Mucosa of descending colon (tissue), 3 donors: ENCODE measurements around the gene TMEM178B. TPM values are rescaled to one million over a fixed set of nuclear protein-coding genes. Genes with fewer than 3 reads are reported as not detected.
"Not testable (repeated sequence)": the region's sequence is repeated elsewhere in the genome, so short reads cannot be mapped to it uniquely, and the experiment has no call there.

ENCODE experiments used
- ATAC-seq: fragments of 200-7000 bp; cut with Tn5 transposase; one replicate; pipeline ENCODE4 v1.9.1; 2020; ENCODE audit warnings: mild to moderate bottlenecking, moderate library complexity
- DNase-seq, 3 donors: peaks; one replicate each; pipeline ENCODE4 v3.0.0-alpha.2; 2020
- H3K36me3 ChIP-seq: fragments of 200-600 bp; one replicate; pipeline ENCODE4 v1.8.0; 2021; ENCODE audit warnings: low read depth, mild to moderate bottlenecking
- H3K4me1 ChIP-seq: fragments of 200-600 bp; one replicate; pipeline ENCODE4 v1.8.0; 2021; ENCODE audit warnings: low read depth, mild to moderate bottlenecking
- H3K4me3 ChIP-seq: fragments of 200-600 bp; one replicate; pipeline ENCODE4 v1.8.0; 2021; ENCODE audit warnings: mild to moderate bottlenecking
- H3K9me3 ChIP-seq: fragments of 200-600 bp; one replicate; pipeline ENCODE4 v1.8.0; 2021; ENCODE audit warnings: mild to moderate bottlenecking
- CTCF ChIP-seq: fragments of 200-600 bp; IDR thresholded peaks from one replicate; pipeline ENCODE4 v1.8.0; 2022; ENCODE audit warnings: antibody characterized with exemption, mild to moderate bottlenecking
- intact Hi-C, 2 donors: fragments of 100-400 bp; cut with DNase I in 1 of 2; cut with micrococcal nuclease in 1 of 2; formaldehyde crosslinking; loops; one replicate each; pipeline versions ENCODE4 v1.11.0 to v1.11.1; 2022; cut with DNase I, micrococcal nuclease
- total RNA-seq, 3 donors: library from RNA; stranded (reverse); fragmentation: NEBNext Ultra II Directional in 2 of 3; extraction: Animal tissue kit (Norgen Biotek cat#: 25700) in 2 of 3; gene quantifications; one replicate each; pipeline versions ENCODE4 v1.2.1 to v1.2.4, GENCODE V29; 2021 to 2023
- donor health status: DM: no; HTN: no; CAD: no; lungs with moderate emphysema.
- donor health status: DM: no; HTN: no; CAD: no.
- donor health status: DM: no; HTN: yes; CAD: no.

TMEM178B gene
- total RNA-seq, 3 donors from 2014 or later: 0.22 to 2.0 (median 0.32) TPM

- intact Hi-C loops: no loop called here
- H3K36me3 ChIP-seq: no peaks in the 10 kb centered on the region
- TF ChIP-seq CTCF: no peak
- no peaks in the 10 kb centered on the region for H3K4me1 ChIP-seq
- DNase-seq: no peak
- no peak overlapping the region for H3K4me3 ChIP-seq
- no peak for ATAC-seq
- no peaks in the 10 kb centered on the region for H3K9me3 ChIP-seq
Observed at GRCh38 chr7:141166926-141167325, 93.1 kb downstream of the TMEM178B start.

- intact Hi-C loops: no loop called here
- Histone ChIP-seq H3K36me3 (no peaks in the 10 kb centered on the region), H3K4me1 (no peaks in the 10 kb centered on the region), H3K4me3 (no peak overlapping the region), H3K9me3 (no peaks in the 10 kb centered on the region)
- no peak for ATAC-seq
- DNase-seq: no peak
- TF ChIP-seq CTCF: no peak
Observed at GRCh38 chr7:141167381-141167964, 93.6 kb downstream of the TMEM178B start.

DNA sequence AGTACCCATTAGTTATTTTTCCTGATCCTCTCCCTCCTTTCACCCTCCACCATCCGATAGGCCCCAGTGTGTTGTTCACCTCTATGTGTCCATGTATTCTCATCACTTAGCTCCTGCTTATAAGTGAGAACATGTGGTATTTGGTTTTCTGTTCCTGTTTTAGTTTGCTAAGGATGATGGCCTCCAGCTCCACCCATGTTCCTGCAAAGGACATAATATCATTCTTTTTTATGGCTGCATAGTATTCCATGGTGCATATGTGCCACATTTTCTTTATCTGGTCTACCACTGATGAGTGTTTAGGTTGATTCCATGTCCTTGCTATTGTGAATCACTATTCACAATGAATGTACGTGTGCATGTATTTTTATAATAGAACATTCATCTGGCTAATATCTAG lies 95.3 kb downstream of the TMEM178B start:
- DNase-seq, H3K4me1 ChIP-seq, H3K36me3 ChIP-seq, H3K4me3 ChIP-seq, ATAC-seq, H3K9me3 ChIP-seq, intact Hi-C loops: not testable (repeated sequence)

DNA sequence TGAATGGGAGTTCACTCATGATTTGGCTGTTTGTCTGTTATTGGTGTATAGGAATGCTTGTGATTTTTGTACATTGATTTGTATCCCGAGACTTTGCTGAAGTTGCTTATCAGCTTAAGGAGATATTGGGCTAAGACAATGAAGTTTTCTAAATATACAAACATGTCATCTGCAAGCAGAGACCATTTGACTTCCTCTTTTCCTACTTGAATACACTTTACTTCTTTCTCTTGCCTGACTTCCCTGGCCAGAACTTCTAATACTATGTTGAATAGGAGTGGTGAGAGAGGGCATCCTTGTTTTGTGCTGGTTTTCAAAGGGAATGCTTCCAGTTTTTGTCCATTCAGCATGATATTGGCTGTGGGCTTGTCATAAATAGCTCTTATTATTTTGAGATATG lies 101.9 kb downstream of the TMEM178B start:
- ATAC-seq, intact Hi-C loops: not testable (repeated sequence)

DNA sequence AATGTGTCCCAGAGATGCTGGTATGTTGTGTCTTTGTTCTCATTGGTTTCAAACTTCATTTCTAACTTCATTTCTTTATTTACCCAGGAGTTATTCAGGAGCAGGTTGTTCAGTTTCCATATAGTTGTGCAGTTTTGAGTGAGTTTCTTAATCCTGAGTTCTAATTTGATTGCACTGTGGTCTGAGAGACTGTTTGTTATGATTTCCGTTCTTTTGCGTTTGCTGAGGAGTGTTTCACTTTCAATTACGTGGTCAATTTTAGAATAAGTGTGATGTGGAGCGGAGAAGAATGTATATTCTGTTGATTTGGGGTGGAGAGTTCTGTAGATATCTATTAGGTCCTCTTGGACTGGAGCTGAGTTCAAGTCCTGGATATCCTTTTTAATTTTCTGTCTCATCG lies 103.3 kb downstream of the TMEM178B start:
- DNase-seq, H3K4me1 ChIP-seq, H3K4me3 ChIP-seq, intact Hi-C loops, ATAC-seq, H3K36me3 ChIP-seq, H3K9me3 ChIP-seq: not testable (repeated sequence)

More for the DNA sequence above, 101.9 kb downstream of the TMEM178B start:
- not testable (repeated sequence) for H3K4me1 ChIP-seq, H3K36me3 ChIP-seq, H3K9me3 ChIP-seq, DNase-seq, H3K4me3 ChIP-seq

DNA sequence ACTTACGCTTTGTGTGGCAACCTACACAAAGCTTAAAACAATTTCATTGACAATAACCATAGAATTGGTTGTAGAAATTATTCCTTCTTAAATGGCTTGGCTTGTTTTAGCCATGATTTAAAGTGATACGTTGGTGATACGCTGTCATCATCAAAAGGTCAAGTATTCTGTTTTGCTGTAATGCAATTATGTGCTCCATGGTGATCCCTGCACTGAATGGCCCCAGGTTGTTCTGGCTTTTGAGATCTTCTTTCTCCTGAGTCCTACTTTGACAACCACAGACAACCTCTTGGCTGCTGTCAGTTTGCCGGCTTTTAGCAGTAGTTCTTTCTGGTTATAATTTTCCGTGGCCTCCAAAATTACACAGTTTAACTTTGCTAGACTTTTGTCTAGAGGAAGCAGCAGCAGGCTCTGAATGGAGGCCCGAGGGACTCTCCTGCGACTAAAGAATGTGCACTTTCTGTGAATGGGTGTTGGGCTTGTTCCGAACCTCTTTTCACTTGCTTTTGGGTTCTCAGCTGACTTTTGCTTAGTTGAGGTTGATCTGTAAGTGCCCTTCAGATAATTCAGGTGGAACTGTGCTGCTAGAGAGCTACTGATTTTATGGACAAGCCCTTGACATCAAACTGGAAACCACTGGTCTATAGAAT lies 104.7 kb downstream of the TMEM178B start:
- intact Hi-C loops: no loop called here
- ATAC-seq (no peak), DNase-seq (no peak)
- Histone ChIP-seq H3K4me1 (no peaks in the 10 kb centered on the region), H3K4me3 (no peak overlapping the region), H3K9me3 (no peaks in the 10 kb centered on the region), H3K36me3 (no peaks in the 10 kb centered on the region)
- TF ChIP-seq CTCF: no peak

DNA sequence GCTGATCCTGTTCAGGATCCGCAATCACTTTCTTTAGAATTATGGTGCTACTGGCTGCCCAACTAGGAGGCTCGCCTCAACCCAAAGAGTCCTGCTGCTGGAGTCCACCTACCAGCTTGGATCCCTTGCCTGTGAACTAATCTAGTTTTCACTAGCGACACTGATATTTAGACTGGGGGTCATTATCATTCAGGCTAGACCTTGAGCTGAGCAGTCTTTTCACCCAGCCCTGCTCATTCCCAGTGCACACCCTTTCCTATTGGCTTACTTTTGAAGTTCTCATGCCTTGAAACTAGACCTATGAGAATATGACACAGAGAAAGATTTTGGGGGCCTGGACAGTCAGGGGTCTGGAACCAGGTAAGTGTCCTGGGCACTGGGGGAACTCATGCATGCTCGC lies 107.9 kb downstream of the TMEM178B start:
- Histone ChIP-seq H3K36me3 (no peaks in the 10 kb centered on the region), H3K9me3 (no peaks in the 10 kb centered on the region), H3K4me1 (no peaks in the 10 kb centered on the region), H3K4me3 (no peak overlapping the region)
- DNase-seq (no peak), ATAC-seq (no peak)
- no peak for TF ChIP-seq CTCF
- intact Hi-C loops: no loop called here
